SU-DHL-6 (cell line): Measurements from ENCODE around the gene FDX1.

Experiments used
- H2AFZ ChIP-seq: fragments of 200-600 bp; sonication (generic); 2 replicates; pipeline ENCODE4 v1.6.1; 2014; ENCODE audit warnings: low read depth, mild to moderate bottlenecking, moderate library complexity, mixed read lengths, antibody characterized with exemption, low read length; ENCODE audit not compliant: severe bottlenecking
- H3F3A ChIP-seq: fragments of 200-600 bp; shearing (Covaris generic); 2 replicates; pipeline ENCODE4 v1.6.0; 2016; ENCODE audit warnings: antibody characterized with exemption, mild to moderate bottlenecking; ENCODE audit not compliant: insufficient read depth
- H3K27ac ChIP-seq: fragments of 200-600 bp; sonication (generic); 2 replicates; pipeline ENCODE4 v1.5.1; 2016; ENCODE audit warnings: low read depth, mild to moderate bottlenecking, low read length, moderate library complexity, mixed read lengths
- H3K27me3 ChIP-seq: fragments of 200-600 bp; sonication (generic), shearing (Covaris generic); 2 replicates; pipeline ENCODE4 v1.6.0; 2014; ENCODE audit warnings: mild to moderate bottlenecking, low read length
- H3K36me3 ChIP-seq: fragments of 200-600 bp; sonication (generic); 2 replicates; pipeline ENCODE4 v1.6.1; 2014; ENCODE audit warnings: mild to moderate bottlenecking, low read length, mixed read lengths
- H3K4me2 ChIP-seq: fragments of 300-600, 200-600 bp; shearing (Covaris generic), sonication (generic); 2 replicates; pipeline ENCODE4 v1.6.0; 2014; ENCODE audit warnings: low read length, low read depth, mild to moderate bottlenecking; ENCODE audit not compliant: poor library complexity, severe bottlenecking
- H3K4me3 ChIP-seq: fragments of 200-600 bp; sonication (generic); 2 replicates; pipeline ENCODE4 v1.5.1; 2014; ENCODE audit warnings: antibody characterized with exemption, low read length, mild to moderate bottlenecking, mixed read lengths; ENCODE audit not compliant: insufficient read depth, poor library complexity, severe bottlenecking
- H3K79me2 ChIP-seq: fragments of 200-600 bp; sonication (generic); 2 replicates; pipeline ENCODE4 v1.6.1; 2014; ENCODE audit warnings: mild to moderate bottlenecking, low read length, moderate library complexity; ENCODE audit not compliant: insufficient read depth
- H3K9ac ChIP-seq: fragments of 200-600 bp; sonication (generic); 2 replicates; pipeline ENCODE4 v1.7.0; 2014; ENCODE audit warnings: mild to moderate bottlenecking, low read length
- H3K9me2 ChIP-seq: fragments of 200-600 bp; sonication (generic); replicated peaks from 2 replicates; pipeline ENCODE4 v1.6.1; 2014; ENCODE audit warnings: low read length; ENCODE audit not compliant: insufficient read depth
- H3K9me3 ChIP-seq: fragments of 200-600 bp; sonication (generic); 2 replicates; pipeline ENCODE4 v1.6.1; 2014; ENCODE audit warnings: low read length, mixed read lengths; ENCODE audit not compliant: insufficient read depth
- H4K20me1 ChIP-seq: fragments of 200-600 bp; sonication (generic); 2 replicates; pipeline ENCODE4 v1.6.1; 2014; ENCODE audit warnings: low read depth, mild to moderate bottlenecking, antibody characterized with exemption, low read length, moderate library complexity, mixed read lengths
- EZH2phosphoT487 ChIP-seq: fragments of 200-600 bp; sonication (generic), shearing (Covaris generic); conservative IDR thresholded peaks from 2 replicates; pipeline ENCODE4 v1.6.1; 2018; ENCODE audit warnings: mild to moderate bottlenecking, antibody characterized with exemption, low read length, moderate library complexity, mixed read lengths
- TF ChIP-seq, protein P1 (sequence below): fragments of 200-600 bp; sonication (generic); IDR thresholded peaks from one replicate; pipeline ENCODE4 v1.5.1; 2017; ENCODE audit warnings: antibody characterized with exemption, mild to moderate bottlenecking, low read length, moderate library complexity; ENCODE audit not compliant: insufficient read depth, poor library complexity, severe bottlenecking

FDX1 gene

GRCh38 chr11:110428040-110428439 is 1.7 kb upstream of the FDX1 start:
- Histone ChIP-seq H2AFZ (no peak overlapping the region), H3K9me2 (no peaks in the 10 kb centered on the region), H3F3A (peaks cover 11% of the 10 kb centered on the region), H3K4me2 (no peak overlapping the region), H3K4me3 (no peak overlapping the region), H3K79me2 (peaks cover 28% of the 10 kb centered on the region), H3K36me3 (no peaks in the 10 kb centered on the region), H3K27ac (no peak overlapping the region), H4K20me1 (no peaks in the 10 kb centered on the region), H3K27me3 (no peaks in the 10 kb centered on the region), H3K9ac (no peak overlapping the region), H3K9me3 (no peaks in the 10 kb centered on the region)
- TF ChIP-seq, protein P1, sequence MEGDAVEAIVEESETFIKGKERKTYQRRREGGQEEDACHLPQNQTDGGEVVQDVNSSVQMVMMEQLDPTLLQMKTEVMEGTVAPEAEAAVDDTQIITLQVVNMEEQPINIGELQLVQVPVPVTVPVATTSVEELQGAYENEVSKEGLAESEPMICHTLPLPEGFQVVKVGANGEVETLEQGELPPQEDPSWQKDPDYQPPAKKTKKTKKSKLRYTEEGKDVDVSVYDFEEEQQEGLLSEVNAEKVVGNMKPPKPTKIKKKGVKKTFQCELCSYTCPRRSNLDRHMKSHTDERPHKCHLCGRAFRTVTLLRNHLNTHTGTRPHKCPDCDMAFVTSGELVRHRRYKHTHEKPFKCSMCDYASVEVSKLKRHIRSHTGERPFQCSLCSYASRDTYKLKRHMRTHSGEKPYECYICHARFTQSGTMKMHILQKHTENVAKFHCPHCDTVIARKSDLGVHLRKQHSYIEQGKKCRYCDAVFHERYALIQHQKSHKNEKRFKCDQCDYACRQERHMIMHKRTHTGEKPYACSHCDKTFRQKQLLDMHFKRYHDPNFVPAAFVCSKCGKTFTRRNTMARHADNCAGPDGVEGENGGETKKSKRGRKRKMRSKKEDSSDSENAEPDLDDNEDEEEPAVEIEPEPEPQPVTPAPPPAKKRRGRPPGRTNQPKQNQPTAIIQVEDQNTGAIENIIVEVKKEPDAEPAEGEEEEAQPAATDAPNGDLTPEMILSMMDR, result no peak
- TF ChIP-seq EZH2phosphoT487, result no peak

DNA sequence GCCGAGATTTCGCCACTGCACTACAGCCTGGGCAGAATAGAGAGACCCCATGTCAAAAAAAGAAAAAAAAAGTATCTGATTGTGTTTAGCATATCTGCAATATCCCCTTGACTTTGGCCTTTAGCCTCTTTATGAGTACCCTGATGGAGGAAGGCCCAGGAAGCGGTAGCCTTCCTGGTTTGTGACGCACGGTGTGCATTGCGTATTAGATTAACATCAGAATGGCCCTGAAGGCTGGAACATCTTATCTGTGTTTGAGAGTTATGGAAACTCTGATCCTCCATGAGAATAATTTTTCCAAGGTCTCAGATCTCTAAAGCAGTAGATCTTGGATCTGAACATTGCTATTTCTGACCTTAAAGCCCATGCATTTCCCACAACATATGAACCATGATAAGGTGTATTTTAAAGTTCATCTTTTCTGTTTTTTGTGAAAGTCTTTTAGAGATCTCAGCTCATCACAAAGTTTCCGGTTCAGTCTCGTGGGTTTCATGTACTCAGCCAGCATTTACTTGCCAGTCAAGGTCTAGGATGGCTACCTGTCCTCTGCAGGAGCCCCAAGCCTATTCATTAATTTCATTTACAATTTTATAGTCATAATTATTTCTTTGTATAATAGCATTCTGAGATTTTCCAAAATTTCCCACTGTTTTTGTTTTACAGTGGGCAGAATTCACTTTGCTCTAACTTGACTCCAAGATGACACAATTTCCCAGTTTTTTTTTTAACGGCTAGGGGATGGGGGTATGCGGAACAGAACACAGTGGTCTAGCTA is 605 bp upstream of the FDX1 start:
- TF ChIP-seq, protein P1, result no peak
- no peak for TF ChIP-seq EZH2phosphoT487
- H2AFZ ChIP-seq, result peak overlapping the region; percentile 74
- no peaks in the 10 kb centered on the region for H3K9me2 ChIP-seq
- peak overlapping the region; percentile 97 for H3K9ac ChIP-seq
- H3K27me3 ChIP-seq, result no peaks in the 10 kb centered on the region
- no peaks in the 10 kb centered on the region for H3K9me3 ChIP-seq
- peak overlapping the region; percentile 73 for H3K4me3 ChIP-seq
- H3K4me2 ChIP-seq, result peak overlapping the region; percentile 79
- peaks cover 3% of the 10 kb centered on the region; the same call in 1 of the 2 replicates for H4K20me1 ChIP-seq
- H3K36me3 ChIP-seq, result no peaks in the 10 kb centered on the region
- peaks cover 15% of the 10 kb centered on the region for H3F3A ChIP-seq
- H3K79me2 ChIP-seq, result peaks cover 39% of the 10 kb centered on the region
- peak overlapping the region; percentile 81 for H3K27ac ChIP-seq

DNA sequence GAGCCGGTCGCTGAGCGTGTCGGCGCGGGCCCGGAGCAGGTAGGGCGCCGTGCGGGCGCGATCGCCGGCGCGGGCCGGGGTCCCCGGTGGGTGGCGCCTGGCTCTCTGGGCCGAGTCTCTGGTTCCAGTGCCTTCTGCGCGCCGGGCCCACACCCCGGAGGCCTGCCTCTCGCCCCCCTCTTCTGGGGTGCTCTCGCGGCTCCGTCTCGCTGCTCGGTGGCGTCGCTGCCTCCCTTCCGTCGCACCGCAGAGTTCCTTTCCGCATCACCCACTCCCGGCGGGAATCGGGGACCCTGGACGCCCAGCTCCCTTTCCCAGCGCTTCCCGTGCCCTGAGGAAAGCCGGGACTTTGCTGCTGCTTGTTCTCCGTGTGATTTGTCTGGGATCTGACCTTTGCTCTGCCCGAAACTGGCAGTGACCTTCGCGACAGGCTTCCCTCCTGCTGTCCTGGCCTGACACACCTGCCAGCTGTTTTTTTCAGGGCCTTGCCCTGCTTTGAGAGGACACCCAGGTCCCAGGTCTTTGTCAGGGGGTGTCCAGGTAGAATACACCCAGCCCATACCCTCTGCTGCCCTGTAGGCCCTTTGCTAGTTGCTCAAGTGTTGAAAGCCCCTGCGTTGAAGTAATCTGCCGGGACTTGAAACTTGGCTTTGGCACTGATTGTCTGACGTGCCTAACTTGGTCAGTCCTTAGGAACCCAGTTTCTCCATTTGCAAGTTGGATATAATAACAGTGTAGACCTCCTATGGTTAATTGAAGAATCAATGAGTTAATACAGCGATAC is 711 bp downstream of the FDX1 start:
- H3K9me3 ChIP-seq, result no peaks in the 10 kb centered on the region
- H3K36me3 ChIP-seq, result no peaks in the 10 kb centered on the region
- peak overlapping the region; percentile 70 for H2AFZ ChIP-seq
- peaks cover 15% of the 10 kb centered on the region for H3F3A ChIP-seq
- peak overlapping the region; percentile 79 for H3K4me2 ChIP-seq
- H4K20me1 ChIP-seq, result peaks cover 3% of the 10 kb centered on the region; the same call in 1 of the 2 replicates
- peak overlapping the region; percentile 81 for H3K27ac ChIP-seq
- peak overlapping the region; percentile 97 for H3K9ac ChIP-seq
- H3K27me3 ChIP-seq, result no peaks in the 10 kb centered on the region
- H3K9me2 ChIP-seq, result no peaks in the 10 kb centered on the region
- peak overlapping the region; percentile 73 for H3K4me3 ChIP-seq
- TF ChIP-seq EZH2phosphoT487, result no peak
- TF ChIP-seq, protein P1, result no peak
- peaks cover 52% of the 10 kb centered on the region for H3K79me2 ChIP-seq
